ENCODE results near the gene MROH2A.

GRCh38 chr2:233856184-233856583, 78.1 kb downstream of the MROH2A start:
- TF ChIP-seq CTCF (conservative IDR thresholded peaks at IDR 0.05; ENCODE audit: low read length), result no peak
- no peak for TF ChIP-seq EZH2phosphoT487 (IDR thresholded peaks at IDR 0.05; ENCODE audit: borderline replicate concordance)
